ENCODE results near the gene OVOL3. TPM values are rescaled to one million over a fixed set of nuclear protein-coding genes. Genes with fewer than 3 reads are reported as not detected.

Gene OVOL3
- total RNA-seq, 8 experiments from 2014 or later = 0.54 TPM; not detected in 7

Other genes with a start within 250 kb of the OVOL3 start
- 100 to 1,000 TPM in 5 of 8 experiments, 10 to 100 TPM in 1, 1 to 10 TPM in 2; 4.6 to 397 (median 337) TPM for gene APLP1, start 242.6 kb upstream of the OVOL3 start, total RNA-seq
- gene NFKBID, start 210.6 kb upstream of the OVOL3 start, total RNA-seq = 10 to 100 TPM in 1 of 8 experiments, 1 to 10 TPM in 7; 1.6 to 10.1 (median 3.7) TPM
- 1 to 10 TPM in 2 of 8 experiments, under 1 TPM in 3, not detected in 3; 0.33 to 3.8 (median 0.62) TPM for gene HCST, start 208.6 kb upstream of the OVOL3 start, total RNA-seq
- under 1 TPM in 1 of 8 experiments, not detected in 7; 0.76 TPM for gene TYROBP, start 202.8 kb upstream of the OVOL3 start, total RNA-seq
- 10 to 100 TPM in 1 of 8 experiments, 1 to 10 TPM in 6, under 1 TPM in 1; 0.56 to 11.7 (median 6.5) TPM for gene LRFN3, start 174.8 kb upstream of the OVOL3 start, total RNA-seq
- 10 to 100 TPM; 10.6 to 23.5 (median 18.1) TPM for gene SDHAF1, start 116.0 kb upstream of the OVOL3 start, total RNA-seq
- gene SYNE4, start 102.3 kb upstream of the OVOL3 start, total RNA-seq = 1 to 10 TPM in 2 of 8 experiments, under 1 TPM in 6; 0.33 to 2.2 (median 0.56) TPM
- gene ALKBH6, start 96.9 kb upstream of the OVOL3 start, total RNA-seq = 10 to 100 TPM; 12.0 to 42.9 (median 19.7) TPM
- gene CLIP3, start 78.3 kb upstream of the OVOL3 start, total RNA-seq = 10 to 100 TPM in 6 of 8 experiments, 1 to 10 TPM in 2; 2.7 to 33.8 (median 13.1) TPM
- 10 to 100 TPM in 2 of 8 experiments, 1 to 10 TPM in 6; 3.7 to 13.0 (median 6.5) TPM for gene THAP8, start 56.9 kb upstream of the OVOL3 start, total RNA-seq
- 10 to 100 TPM in 1 of 8 experiments, 1 to 10 TPM in 4, under 1 TPM in 3; 0.49 to 12.6 (median 1.3) TPM for gene WDR62, start 56.2 kb upstream of the OVOL3 start, total RNA-seq
- gene POLR2I, start 3.7 kb downstream of the OVOL3 start, total RNA-seq = 100 to 1,000 TPM in 6 of 8 experiments, 10 to 100 TPM in 2; 87.3 to 171 (median 111) TPM
- gene TBCB, start 4.3 kb downstream of the OVOL3 start, total RNA-seq = 100 to 1,000 TPM; 134 to 390 (median 281) TPM
- gene CAPNS1, start 28.9 kb downstream of the OVOL3 start, total RNA-seq = 100 to 1,000 TPM; 146 to 839 (median 321) TPM
- gene COX7A1, start 41.3 kb downstream of the OVOL3 start, total RNA-seq = 10 to 100 TPM in 1 of 8 experiments, 1 to 10 TPM in 3, under 1 TPM in 3, not detected in 1; 0.54 to 66.9 (median 1.3) TPM
- gene ZNF565, start 103.5 kb downstream of the OVOL3 start, total RNA-seq = 1 to 10 TPM; 2.9 to 5.7 (median 4.8) TPM
- gene ZNF146, start 104.0 kb downstream of the OVOL3 start, total RNA-seq = 100 to 1,000 TPM in 5 of 8 experiments, 10 to 100 TPM in 3; 68.8 to 141 (median 114) TPM